GM12892 (cell line): ENCODE results near the gene MYL7.
"Not testable (repeated sequence)": the region's sequence is repeated elsewhere in the genome, so short reads cannot be mapped to it uniquely, and the experiment has no call there.

Experiments used
- DNase-seq: peaks from one replicate; pipeline ENCODE4 v3.0.0; 2011; ENCODE audit not compliant: insufficient read length
- FAIRE-seq: peaks from 2 replicates; lab custom pipeline; 2011; peaks lifted over from hg19 to GRCh38; lab: Jason Lieb, UNC
- POLR2A ChIP-seq: IDR thresholded peaks from 2 replicates; pipeline ENCODE4 v1.6.1; 2011; ENCODE audit warnings: low read depth, low read length, control low read depth
- POLR2AphosphoS5 ChIP-seq: IDR thresholded peaks from 2 replicates; pipeline ENCODE4 v1.6.1; 2011; ENCODE audit warnings: low read depth, low read length, control low read depth
- TAF1 ChIP-seq: IDR thresholded peaks from 2 replicates; pipeline ENCODE4 v1.6.1; 2011; ENCODE audit warnings: low read depth, mild to moderate bottlenecking, control low read depth, low read length, borderline replicate concordance

The MYL7 gene

GRCh38 chr7:44183386-44183785 lies 42.3 kb upstream of the MYL7 start:
- DNase-seq (no peak), FAIRE-seq (no peak)
- no peak for TF ChIP-seq TAF1
- TF ChIP-seq POLR2AphosphoS5 = no peak
- TF ChIP-seq POLR2A = no peak

DNA sequence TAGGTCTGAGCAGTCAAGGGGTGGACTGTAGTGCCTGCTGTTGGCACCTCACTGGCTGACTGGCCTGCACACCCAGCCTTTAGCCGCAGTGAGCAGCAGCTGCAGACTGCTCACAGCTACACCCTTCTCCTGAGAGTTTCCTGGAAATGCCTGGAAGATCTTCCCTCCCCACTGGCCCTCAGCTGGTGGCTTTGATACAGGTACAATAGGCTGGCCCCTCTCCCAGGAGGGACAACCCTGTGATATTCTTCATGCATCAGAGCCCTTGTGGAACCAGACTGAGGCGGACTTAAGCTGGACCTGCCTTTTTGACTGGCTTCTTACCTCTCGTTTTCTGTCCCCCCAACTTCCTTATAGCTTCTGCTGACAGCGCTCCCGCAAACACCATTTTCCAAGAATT lies 41.7 kb upstream of the MYL7 start:
- no peak for DNase-seq
- no peak for FAIRE-seq
- TF ChIP-seq TAF1 = no peak
- TF ChIP-seq POLR2A = no peak
- no peak for TF ChIP-seq POLR2AphosphoS5

GRCh38 chr7:44180631-44181030 lies 39.5 kb upstream of the MYL7 start:
- no peak for DNase-seq
- FAIRE-seq = no peak
- TF ChIP-seq POLR2AphosphoS5 (no peak), TAF1 (no peak), POLR2A (no peak)

GRCh38 chr7:44177570-44178131 lies 36.5 kb upstream of the MYL7 start:
- TF ChIP-seq TAF1 (no peak), POLR2A (no peak), POLR2AphosphoS5 (no peak)
- DNase-seq = no peak
- FAIRE-seq = no peak

DNA sequence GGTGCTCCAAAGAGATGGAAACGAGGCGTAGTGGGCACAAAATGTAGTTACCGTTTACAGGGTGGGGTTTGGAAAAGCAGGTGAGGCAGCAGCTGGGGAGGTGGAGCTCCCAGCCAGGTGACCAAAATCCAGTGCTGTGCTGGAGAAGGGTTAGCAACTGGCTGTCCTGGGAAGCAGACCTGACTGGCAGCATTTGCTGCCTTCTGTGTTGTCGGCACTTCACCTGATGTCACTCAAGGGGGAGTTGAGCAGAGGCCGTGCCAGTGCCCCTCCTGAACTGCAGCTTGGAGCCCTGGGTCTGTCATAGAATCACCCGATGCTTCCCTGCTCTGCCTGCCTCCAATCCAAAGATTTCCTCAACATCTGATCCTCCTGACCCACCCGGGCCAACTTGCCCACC lies 35.4 kb upstream of the MYL7 start:
- DNase-seq (no peak), FAIRE-seq (no peak)
- TF ChIP-seq POLR2AphosphoS5 = no peak
- TF ChIP-seq POLR2A = no peak
- no peak for TF ChIP-seq TAF1

DNA sequence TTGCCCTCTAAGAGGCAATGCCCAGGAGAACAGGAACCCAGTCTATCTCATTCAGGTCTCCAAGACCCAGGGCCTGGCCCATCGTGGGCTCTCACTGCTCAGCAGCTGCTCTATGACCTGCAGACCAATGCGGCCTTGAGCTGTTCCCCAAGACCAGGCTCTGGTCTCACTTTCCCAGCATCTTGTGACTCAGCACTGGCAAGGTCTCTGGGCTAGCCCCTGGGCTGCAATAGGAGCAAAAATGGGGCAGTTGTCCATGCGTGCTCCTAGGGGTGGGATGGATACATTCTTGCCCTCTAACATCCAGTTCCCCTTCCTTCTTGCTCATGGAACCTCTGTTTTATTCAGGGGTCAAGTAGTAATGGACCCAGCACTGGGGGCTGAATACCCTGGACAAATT lies 34.6 kb upstream of the MYL7 start:
- TF ChIP-seq POLR2AphosphoS5 (no peak), TAF1 (no peak), POLR2A (no peak)
- FAIRE-seq (no peak), DNase-seq (no peak)

DNA sequence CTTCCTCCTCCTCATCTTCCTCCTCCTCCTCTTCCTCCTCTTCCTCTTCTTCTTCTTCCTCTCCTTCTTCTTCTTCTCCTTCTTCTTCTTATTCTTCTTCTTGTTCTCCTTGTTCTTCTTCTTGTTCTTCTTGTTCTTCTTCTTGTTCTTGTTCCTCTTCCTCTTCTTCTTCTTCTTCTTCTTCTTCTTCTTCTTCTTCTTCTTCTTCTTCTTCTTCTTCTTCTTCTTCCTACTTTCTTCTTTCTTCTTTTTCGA lies 33.5 kb upstream of the MYL7 start:
- not testable (repeated sequence) for DNase-seq

GRCh38 chr7:44173911-44174693 lies 33.0 kb upstream of the MYL7 start:
- TF ChIP-seq TAF1 = no peak
- no peak for TF ChIP-seq POLR2AphosphoS5
- DNase-seq (no peak), FAIRE-seq (no peak)

More for the DNA sequence above, 33.5 kb upstream of the MYL7 start:
- not testable (repeated sequence) for FAIRE-seq

DNA sequence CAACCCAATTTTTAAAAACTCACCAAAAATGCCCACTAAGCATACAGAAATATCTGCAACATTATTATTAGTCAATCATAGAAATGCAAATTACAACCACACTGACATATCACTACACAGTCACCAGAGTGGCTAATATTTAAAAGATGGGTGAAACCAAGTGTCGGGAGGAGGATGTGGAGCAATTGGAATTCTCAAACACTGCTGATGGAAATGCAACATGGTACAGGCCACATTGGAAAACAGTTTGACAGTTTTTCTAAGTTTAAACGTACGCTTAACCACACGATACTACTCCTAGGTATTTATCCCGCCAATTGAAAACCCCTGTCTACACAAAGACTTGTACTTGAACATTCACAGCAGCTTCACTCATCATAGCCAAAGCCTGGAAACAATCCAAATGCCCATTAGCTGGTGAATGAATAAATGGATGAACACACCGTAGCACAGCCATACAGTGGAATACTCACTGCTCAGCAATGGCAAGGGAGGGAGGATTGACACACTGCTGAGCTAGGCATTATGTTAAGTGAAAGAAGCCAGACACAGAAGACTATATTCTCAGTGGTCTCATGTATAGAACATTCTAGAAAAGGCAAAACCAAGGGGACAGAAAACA lies 31.8 kb upstream of the MYL7 start:
- FAIRE-seq = no peak
- TF ChIP-seq TAF1 (no peak), POLR2AphosphoS5 (no peak), POLR2A (no peak)

DNA sequence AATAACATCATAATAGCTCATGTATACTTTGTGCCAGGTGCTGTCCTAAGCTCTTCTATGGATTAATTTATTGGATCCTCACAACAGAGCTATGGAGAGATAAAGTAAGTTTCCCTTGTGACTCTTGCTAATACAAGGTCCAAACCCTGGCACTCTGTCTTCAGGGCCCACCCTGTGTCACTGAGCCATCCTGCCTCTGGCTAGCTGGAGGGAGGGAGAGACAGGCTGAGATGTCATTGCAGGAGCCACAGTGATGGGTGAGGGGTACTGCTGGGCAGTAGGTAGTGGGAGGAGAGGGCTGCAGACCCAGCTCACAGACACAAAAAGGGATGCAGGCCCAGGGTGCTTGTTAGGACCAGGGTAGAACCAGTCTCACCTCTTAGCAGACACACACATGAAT lies 31.2 kb upstream of the MYL7 start:
- DNase-seq = no peak
- FAIRE-seq = no peak
- TF ChIP-seq POLR2AphosphoS5 (no peak), POLR2A (no peak), TAF1 (no peak)

More for the DNA sequence above, 31.8 kb upstream of the MYL7 start:
- no peak for DNase-seq

DNA sequence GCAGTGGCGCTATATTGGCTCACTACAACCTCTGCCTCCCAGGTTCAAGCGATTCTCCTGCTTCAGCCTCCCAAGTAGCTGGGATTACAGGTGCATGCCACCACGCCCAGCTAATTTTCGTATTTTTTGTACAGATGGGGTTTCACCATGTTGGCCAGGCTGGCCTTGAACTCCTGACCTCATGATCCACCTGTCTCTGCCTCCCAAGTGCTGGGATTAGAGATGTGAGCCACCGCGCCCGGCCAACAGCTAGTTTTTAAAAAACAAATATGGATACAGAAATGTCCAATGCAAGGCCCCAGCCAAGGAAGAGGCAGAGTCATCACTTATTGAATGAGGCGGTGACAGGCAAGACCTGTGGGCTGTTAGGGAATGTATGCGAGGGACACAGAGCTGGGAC lies 30.8 kb upstream of the MYL7 start:
- not testable (repeated sequence) for FAIRE-seq, DNase-seq

GRCh38 chr7:44167920-44168319 lies 26.8 kb upstream of the MYL7 start:
- TF ChIP-seq POLR2AphosphoS5 (no peak), POLR2A (no peak), TAF1 (no peak)
- DNase-seq = no peak
- no peak for FAIRE-seq

GRCh38 chr7:44163591-44163990 lies 22.5 kb upstream of the MYL7 start:
- DNase-seq (no peak), FAIRE-seq (no peak)
- no peak for TF ChIP-seq POLR2A
- TF ChIP-seq POLR2AphosphoS5 = no peak
- TF ChIP-seq TAF1 = no peak
